SU-DHL-6 (cell line): ENCODE measurements around the gene GPR132.
A peak's percentile ranks its signal among the peaks of the same experiment; 100 is the strongest.

ENCODE experiments used
- H2AFZ ChIP-seq: fragments of 200-600 bp; sonication (generic); 2 replicates; pipeline ENCODE4 v1.6.1; 2014; ENCODE audit warnings: low read depth, mild to moderate bottlenecking, moderate library complexity, mixed read lengths, antibody characterized with exemption, low read length; ENCODE audit not compliant: severe bottlenecking
- H3F3A ChIP-seq: fragments of 200-600 bp; shearing (Covaris generic); 2 replicates; pipeline ENCODE4 v1.6.0; 2016; ENCODE audit warnings: antibody characterized with exemption, mild to moderate bottlenecking; ENCODE audit not compliant: insufficient read depth
- H3K27ac ChIP-seq: fragments of 200-600 bp; sonication (generic); 2 replicates; pipeline ENCODE4 v1.5.1; 2016; ENCODE audit warnings: low read depth, mild to moderate bottlenecking, low read length, moderate library complexity, mixed read lengths
- H3K27me3 ChIP-seq: fragments of 200-600 bp; sonication (generic), shearing (Covaris generic); 2 replicates; pipeline ENCODE4 v1.6.0; 2014; ENCODE audit warnings: mild to moderate bottlenecking, low read length
- H3K36me3 ChIP-seq: fragments of 200-600 bp; sonication (generic); 2 replicates; pipeline ENCODE4 v1.6.1; 2014; ENCODE audit warnings: mild to moderate bottlenecking, low read length, mixed read lengths
- H3K4me2 ChIP-seq: fragments of 300-600, 200-600 bp; shearing (Covaris generic), sonication (generic); 2 replicates; pipeline ENCODE4 v1.6.0; 2014; ENCODE audit warnings: low read length, low read depth, mild to moderate bottlenecking; ENCODE audit not compliant: poor library complexity, severe bottlenecking
- H3K4me3 ChIP-seq: fragments of 200-600 bp; sonication (generic); 2 replicates; pipeline ENCODE4 v1.5.1; 2014; ENCODE audit warnings: antibody characterized with exemption, low read length, mild to moderate bottlenecking, mixed read lengths; ENCODE audit not compliant: insufficient read depth, poor library complexity, severe bottlenecking
- H3K79me2 ChIP-seq: fragments of 200-600 bp; sonication (generic); 2 replicates; pipeline ENCODE4 v1.6.1; 2014; ENCODE audit warnings: mild to moderate bottlenecking, low read length, moderate library complexity; ENCODE audit not compliant: insufficient read depth
- H3K9ac ChIP-seq: fragments of 200-600 bp; sonication (generic); 2 replicates; pipeline ENCODE4 v1.7.0; 2014; ENCODE audit warnings: mild to moderate bottlenecking, low read length
- H3K9me2 ChIP-seq: fragments of 200-600 bp; sonication (generic); replicated peaks from 2 replicates; pipeline ENCODE4 v1.6.1; 2014; ENCODE audit warnings: low read length; ENCODE audit not compliant: insufficient read depth
- H3K9me3 ChIP-seq: fragments of 200-600 bp; sonication (generic); 2 replicates; pipeline ENCODE4 v1.6.1; 2014; ENCODE audit warnings: low read length, mixed read lengths; ENCODE audit not compliant: insufficient read depth
- H4K20me1 ChIP-seq: fragments of 200-600 bp; sonication (generic); 2 replicates; pipeline ENCODE4 v1.6.1; 2014; ENCODE audit warnings: low read depth, mild to moderate bottlenecking, antibody characterized with exemption, low read length, moderate library complexity, mixed read lengths
- CTCF ChIP-seq: fragments of 200-600 bp; sonication (generic); IDR thresholded peaks from one replicate; pipeline ENCODE4 v1.5.1; 2017; ENCODE audit warnings: antibody characterized with exemption, mild to moderate bottlenecking, low read length, moderate library complexity; ENCODE audit not compliant: insufficient read depth, poor library complexity, severe bottlenecking
- EZH2phosphoT487 ChIP-seq: fragments of 200-600 bp; sonication (generic), shearing (Covaris generic); conservative IDR thresholded peaks from 2 replicates; pipeline ENCODE4 v1.6.1; 2018; ENCODE audit warnings: mild to moderate bottlenecking, antibody characterized with exemption, low read length, moderate library complexity, mixed read lengths

The GPR132 gene

GRCh38 chr14:105095236-105095805 is 30.1 kb upstream of the GPR132 start:
- TF ChIP-seq EZH2phosphoT487 (no peak), CTCF (no peak)
- no peak overlapping the region for H3K4me3 ChIP-seq
- no peaks in the 10 kb centered on the region for H3K36me3 ChIP-seq

DNA sequence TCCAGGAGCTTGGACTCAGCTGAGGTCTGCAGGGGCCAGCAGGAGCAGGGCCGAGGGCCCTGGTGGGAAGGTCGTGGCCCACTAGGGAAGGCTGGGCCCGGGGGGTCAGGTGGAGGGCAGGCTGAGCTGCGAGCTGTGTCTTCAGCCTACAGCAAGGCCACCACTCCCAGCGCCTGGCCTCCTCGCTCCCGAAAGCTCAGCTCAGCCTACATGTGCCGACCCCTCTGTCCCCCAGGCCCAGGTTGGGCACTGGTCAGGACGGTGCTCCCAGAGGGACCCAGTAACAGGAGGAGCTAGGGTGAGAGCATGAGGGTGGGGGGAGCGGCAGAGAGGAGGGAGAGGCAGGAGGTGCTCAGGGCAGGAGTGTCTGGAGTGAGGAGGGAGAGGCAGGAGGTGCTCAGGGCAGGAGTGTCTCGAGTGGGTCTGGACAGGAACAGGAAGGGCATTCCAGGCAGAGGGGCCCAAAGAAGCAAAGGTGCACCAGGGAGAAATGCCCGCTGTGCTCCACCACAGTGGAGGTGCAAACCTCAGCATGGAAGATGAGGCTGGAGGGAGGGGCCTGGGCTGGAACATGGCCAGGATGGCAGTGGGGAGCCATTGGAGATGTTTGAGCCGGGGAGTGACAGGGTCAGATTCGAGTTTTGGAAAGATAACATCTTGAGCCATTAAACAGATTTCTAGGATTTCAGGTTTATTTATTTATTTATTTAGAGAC is 29.1 kb upstream of the GPR132 start:
- H3K9ac ChIP-seq = no peak overlapping the region
- TF ChIP-seq EZH2phosphoT487 = no peak
- no peak for TF ChIP-seq CTCF

More at GRCh38 chr14:105095236-105095805, 30.1 kb upstream of the GPR132 start:
- Histone ChIP-seq H3K27ac (no peak overlapping the region), H3F3A (no peaks in the 10 kb centered on the region), H3K9me3 (no peaks in the 10 kb centered on the region), H3K27me3 (no peaks in the 10 kb centered on the region), H3K4me2 (no peak overlapping the region), H3K9me2 (no peaks in the 10 kb centered on the region), H3K9ac (no peak overlapping the region), H2AFZ (no peak overlapping the region), H4K20me1 (no peaks in the 10 kb centered on the region), H3K79me2 (no peaks in the 10 kb centered on the region)

GRCh38 chr14:105093431-105094192 is 28.4 kb upstream of the GPR132 start:
- no peaks in the 10 kb centered on the region for H3K36me3 ChIP-seq
- no peaks in the 10 kb centered on the region for H3K9me2 ChIP-seq
- H4K20me1 ChIP-seq = no peaks in the 10 kb centered on the region
- H3K27ac ChIP-seq = no peak overlapping the region
- H3K9ac ChIP-seq = no peak overlapping the region
- no peak overlapping the region for H2AFZ ChIP-seq
- H3K9me3 ChIP-seq = no peaks in the 10 kb centered on the region
- H3K4me3 ChIP-seq = no peak overlapping the region
- H3F3A ChIP-seq = no peaks in the 10 kb centered on the region
- H3K27me3 ChIP-seq = no peaks in the 10 kb centered on the region
- TF ChIP-seq EZH2phosphoT487 (no peak), CTCF (no peak)
- H3K79me2 ChIP-seq = no peaks in the 10 kb centered on the region
- peak overlapping the region; percentile 49 for H3K4me2 ChIP-seq

More for the DNA sequence above, 29.1 kb upstream of the GPR132 start:
- Histone ChIP-seq H2AFZ (no peak overlapping the region), H3K27ac (no peak overlapping the region), H3K27me3 (no peaks in the 10 kb centered on the region), H3K79me2 (no peaks in the 10 kb centered on the region), H3K4me2 (peak overlapping the region; percentile 49), H3F3A (no peaks in the 10 kb centered on the region), H3K9me3 (no peaks in the 10 kb centered on the region), H4K20me1 (no peaks in the 10 kb centered on the region), H3K4me3 (no peak overlapping the region), H3K36me3 (no peaks in the 10 kb centered on the region), H3K9me2 (no peaks in the 10 kb centered on the region)
